GM19328 (cell line): Measurements from ENCODE around the gene F10.
"Not testable (repeated sequence)": the region's sequence is repeated elsewhere in the genome, so short reads cannot be mapped to it uniquely, and the experiment has no call there.

Source experiments
- ATAC-seq: cut with Tn5 transposase; IDR thresholded peaks from one replicate; pipeline ENCODE4 v1.9.1; 2021; ENCODE audit warnings: mild to moderate bottlenecking, moderate library complexity; ENCODE audit not compliant: unreplicated experiment

Gene F10

DNA sequence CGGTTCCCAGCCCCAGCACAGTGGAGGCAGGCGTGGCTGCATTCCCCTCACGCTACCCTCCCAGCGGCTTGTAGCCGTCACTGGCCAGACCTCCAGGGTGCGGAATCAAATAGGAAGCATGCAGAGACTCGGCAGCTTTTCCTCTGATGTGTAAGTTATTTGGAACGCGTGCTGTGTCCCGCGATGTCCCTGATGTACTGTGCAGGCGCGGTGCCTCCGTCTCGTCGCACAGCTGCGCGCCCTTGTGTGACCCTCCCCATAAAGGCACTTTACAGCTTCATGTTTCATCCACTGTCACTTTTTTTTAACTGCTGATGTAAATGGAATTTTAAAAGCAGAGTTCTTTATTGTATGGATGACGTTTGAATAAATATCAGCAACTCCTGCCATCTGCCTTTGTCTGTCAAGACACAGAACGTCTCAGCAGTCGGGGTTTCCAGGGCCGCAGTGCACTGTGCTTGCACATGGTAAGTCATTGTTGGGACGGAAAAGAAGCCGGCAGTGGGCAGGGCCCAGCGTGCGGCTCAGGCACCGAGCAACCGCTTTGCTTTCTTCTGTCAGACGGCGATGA, 24.4 kb upstream of the F10 start:
- no peak for ATAC-seq

DNA sequence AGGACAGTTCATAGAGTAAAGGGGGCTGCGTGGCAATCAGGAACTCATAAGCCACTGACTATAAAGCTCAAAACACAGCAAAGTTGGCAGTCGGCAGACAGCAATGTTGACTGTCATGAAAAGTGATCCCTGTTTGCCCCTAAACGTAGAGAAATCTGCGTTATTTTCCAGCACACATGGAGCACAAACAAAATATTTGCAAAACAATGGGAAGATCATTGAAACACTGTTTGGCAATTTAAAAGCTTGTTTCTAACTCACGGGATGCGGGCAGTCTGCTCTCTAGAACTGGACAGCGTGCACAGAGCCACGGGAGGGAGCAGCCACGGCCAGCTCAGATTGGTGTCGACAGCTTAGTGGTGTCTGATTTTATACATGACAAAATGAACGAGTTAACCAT, 23.5 kb upstream of the F10 start:
- ATAC-seq = no peak

DNA sequence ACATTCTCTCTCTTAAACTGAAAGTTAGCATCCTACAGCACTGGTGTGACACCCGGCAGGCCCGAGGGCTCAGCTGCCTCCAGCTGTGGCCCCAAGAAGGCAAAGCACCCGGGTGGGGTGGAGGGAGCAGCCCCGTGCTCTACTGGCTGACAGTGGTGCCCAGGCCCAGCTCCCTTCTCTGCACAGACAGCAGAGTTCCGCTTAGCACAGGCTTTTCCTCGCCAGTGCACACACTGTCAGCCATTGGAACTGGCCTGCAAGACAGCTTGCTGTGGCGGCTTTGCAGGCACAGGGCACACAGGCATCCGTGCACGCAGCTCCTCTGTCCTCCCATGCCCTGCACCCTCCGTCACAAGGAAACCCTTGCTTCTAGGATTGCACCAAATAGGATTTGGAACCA, 20.3 kb upstream of the F10 start:
- not testable (repeated sequence) for ATAC-seq

DNA sequence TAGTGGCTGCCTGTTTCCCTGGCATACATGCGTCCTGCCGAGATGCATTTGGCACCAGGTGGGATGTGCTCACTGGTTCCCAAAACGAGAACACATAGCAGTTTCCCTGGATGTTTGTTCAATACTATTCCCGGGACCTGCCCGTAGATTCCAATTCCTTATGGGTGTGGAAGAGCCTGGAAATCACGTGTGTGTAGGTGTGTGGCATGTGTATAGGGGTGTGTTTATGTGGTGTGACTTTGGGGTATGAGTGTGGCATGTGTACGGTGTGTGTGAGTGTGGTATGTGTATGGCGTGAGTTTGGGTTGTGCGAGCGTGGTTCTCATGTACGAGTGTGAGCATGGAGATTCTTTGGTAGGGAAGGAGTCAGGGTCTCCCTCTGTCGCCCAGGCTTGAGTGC, 19.9 kb upstream of the F10 start:
- ATAC-seq = no peak

DNA sequence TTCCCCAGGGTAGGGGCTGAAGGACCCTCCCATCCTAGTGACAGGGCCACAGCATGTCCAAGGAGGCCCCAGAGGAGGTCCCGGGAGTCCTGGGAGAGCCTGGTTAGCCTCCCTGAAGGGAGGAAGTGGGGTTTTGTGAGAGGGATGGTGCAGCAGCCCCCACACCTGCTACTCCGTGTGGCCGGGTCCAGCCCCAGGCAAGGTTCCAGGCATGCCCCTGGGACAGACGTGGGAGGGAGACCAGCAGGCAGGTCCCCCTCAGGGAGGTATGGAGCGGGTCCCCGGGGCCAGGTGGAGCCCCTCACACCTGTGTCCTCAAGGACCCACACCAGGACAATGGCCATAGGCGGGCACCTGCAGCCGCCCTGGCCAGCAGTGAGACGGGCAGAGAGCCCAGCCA, 19.0 kb upstream of the F10 start:
- ATAC-seq = no peak

DNA sequence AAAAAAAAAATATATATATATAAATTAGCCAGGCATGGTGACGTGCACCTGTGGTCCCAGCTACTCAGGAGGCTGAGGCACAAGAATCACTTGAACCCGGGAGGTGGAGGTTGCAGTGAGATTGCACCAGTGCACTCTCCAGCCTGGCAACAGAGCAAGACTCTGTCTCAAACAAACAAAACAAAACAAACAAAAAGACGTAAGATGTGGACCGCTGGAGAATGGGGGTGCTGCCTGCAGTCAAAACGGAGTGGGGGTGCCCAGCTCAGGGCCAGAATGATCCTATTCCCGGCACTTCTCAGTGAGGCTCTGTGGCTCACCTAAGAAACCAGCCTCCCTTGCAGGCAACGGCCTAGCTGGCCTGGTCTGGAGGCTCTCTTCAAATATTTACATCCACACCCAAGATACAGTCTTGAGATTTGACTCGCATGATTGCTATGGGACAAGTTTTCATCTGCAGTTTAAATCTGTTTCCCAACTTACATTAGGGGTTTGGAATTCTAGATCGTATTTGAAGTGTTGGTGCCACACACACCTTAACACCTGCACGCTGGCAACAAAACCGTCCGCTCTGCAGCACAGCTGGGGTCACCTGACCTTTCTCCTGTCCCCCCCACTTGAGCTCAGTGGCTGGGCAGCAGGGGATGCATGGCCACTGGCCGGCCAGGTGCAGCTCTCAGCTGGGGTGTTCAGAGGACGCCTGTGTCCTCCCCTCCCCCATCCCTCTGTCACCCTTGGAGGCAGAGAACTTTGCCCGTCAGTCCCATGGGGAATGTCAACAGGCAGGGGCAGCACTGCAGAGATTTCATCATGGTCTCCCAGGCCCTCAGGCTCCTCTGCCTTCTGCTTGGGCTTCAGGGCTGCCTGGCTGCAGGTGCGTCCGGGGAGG, 17.3 kb upstream of the F10 start, which contains the start of gene F7:
TSS of gene F7 (plus strand) at position 760 of the 889 bp plus-strand sequence. CDS start at position 811, 51 bp downstream.
- no peak for ATAC-seq

DNA sequence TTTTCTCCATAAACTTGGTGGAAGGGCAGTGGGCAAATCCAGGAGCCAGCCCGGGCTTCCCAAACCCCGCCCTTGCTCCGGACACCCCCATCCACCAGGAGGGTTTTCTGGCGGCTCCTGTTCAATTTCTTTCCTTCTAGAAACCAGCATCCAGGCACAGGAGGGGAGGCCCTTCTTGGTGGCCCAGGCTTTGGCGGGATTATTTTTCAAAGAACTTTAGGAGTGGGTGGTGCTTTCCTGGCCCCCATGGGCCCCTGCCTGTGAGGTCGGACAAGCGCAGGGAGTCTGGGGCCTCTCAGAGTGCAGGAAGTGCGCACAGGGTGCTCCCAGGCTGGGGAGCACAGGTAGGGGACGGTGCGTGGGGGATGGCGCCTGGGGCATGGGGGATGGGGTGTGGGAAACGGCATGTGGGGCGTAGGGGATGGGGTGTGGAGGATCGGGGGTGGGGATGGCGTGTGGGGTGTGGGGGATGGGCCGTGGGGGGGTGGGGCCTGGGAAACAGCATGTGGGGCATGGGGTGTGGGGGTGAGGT, 16.6 kb upstream of the F10 start:
- ATAC-seq = no peak

DNA sequence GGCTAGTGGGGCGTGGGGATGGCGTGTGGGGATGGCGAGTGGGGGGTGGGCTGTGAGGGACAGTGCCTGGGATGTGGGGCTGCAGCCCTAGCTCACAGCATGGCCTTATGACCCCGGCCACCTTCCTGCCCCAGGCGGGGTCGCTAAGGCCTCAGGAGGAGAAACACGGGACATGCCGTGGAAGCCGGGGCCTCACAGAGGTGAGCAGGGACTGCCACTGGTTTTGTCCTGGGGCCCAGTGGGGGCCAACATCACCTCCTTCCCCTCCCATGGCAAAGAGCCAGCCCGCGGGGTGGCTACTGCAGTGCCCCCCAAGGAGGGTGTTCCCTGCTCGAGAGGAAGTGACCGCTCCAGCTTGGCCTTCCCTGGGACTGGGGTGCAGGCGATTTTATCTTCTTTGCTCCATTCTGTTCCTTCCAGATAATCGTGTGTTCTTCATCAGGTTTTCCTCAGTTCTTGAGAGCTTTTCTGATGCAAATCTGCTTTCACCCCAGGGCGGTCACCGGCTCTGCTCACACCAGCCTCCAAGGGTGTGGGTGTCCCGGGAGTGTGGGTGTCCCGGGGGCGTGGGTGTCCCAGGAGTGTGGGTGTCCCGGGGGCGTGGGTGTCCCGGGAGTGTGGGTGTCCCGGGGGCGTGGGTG, 15.8 kb upstream of the F10 start:
- ATAC-seq = no peak

DNA sequence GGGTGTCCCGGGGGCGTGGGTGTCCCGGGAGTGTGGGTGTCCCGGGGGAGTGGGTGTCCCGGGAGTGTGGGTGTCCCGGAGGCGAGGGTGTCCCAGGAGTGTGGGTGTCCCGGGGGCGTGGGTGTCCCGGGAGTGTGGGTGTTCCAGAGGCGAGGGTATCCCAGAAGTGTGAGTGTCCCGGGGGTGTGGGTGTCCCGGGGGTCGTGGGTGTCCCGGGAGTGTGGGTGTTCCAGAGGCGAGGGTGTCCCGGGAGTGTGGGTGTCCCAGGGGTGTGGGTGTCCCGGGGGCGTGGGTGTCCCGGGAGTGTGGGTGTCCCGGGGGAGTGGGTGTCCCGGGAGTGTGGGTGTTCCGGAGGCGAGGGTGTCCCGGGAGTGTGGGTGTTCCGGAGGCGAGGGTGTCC, 14.1 kb upstream of the F10 start:
- ATAC-seq = not testable (repeated sequence)

DNA sequence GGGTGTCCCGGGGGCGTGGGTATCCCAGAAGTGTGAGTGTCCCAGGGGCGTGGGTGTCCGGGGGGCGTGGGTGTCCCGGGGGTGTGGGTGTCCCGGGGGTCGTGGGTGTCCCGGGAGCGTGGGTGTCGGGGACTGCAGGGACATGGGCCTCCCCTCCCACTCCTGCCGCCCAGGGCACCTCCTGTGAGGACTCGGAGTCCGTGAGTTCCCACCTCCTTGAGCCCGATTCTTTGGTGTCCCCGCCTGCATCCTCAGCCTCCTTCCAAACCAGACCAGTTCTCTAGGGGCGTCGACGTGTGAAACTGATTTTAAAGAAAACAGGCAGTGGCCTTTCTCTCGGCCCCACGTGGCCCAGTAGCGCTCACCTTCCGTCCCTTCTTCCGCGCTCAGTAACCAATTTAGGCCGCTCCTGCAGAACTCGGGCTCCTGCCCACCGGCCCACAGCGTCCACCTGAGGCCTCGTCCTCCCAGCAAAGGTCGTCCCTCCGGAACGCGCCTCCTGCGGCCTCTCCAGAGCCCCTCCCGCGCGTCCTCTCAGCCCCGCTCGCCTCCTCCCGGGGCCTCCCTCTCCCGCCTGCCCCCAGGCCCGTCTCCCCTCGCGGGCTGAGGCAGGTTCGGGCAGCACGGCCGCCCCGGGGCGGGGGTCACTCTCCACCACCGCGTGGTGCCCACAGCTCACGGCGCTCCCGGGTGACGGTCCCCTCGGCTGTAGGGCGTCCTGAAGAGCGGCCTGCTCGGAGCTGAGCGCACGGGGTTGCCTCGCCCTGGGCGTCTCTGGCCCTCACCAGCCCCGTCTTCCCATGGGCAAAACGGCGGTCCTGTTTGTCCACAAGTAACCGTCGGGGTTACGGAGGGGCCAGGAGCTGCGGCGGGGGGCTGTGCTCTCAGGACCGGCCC, 13.2 kb upstream of the F10 start:
- ATAC-seq = no peak

DNA sequence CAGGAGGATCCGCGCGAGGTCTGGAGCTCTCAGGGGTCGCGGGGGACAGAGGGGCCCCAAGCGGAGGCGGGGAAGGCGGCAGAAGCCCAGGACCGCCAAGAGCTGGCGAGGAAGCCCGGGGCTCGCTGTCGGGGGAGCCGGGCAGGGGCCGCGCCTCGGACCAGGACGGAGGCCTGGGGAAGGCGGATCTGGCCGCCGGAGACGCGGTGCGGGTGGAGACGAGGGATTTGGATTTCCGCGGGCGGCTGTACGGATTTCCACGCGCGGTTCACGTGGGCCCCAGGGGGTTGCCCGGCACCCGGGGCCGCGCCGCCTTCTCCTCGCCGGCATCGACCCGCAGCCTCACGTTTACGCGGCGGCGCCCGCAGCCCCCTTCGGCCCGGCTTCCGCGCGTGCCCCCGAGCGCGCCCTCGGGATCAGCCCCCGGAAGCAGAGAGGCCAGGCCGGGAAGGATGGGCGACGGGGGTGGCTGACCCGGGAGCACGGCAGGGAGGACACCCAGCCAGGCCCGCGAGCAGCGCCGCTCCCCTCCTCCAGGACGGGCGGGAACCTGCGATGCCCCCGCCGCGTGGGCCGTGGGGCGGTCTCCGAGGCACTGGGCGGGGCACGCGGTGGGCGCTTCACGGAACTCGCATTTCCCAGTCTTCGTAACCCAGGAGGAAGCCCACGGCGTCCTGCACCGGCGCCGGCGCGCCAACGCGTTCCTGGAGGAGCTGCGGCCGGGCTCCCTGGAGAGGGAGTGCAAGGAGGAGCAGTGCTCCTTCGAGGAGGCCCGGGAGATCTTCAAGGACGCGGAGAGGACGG, 12.3 kb upstream of the F10 start:
- no peak for ATAC-seq

DNA sequence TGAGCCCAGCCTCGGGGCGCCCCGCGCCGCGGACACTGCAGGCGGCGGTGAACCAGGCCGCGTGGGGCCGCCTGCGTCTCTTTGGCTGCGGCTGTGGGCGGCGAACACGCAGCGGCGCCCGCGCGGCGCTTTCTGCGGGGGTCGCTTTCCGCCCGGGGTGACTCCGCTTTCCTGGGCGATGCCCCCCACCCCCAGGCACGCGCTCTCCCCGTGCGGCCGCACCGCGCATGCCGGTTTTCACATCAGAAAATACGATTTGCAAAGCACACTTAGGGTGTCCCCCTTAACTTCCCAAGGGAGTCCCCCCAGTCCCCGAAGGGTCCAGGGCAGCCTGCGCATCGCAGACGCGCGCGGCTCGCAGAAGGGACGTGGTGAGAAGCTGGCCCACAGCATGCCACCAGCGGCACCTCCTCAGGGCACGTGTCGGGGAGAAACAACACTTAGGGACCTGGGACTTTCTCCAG, 11.7 kb upstream of the F10 start:
- ATAC-seq = no peak

DNA sequence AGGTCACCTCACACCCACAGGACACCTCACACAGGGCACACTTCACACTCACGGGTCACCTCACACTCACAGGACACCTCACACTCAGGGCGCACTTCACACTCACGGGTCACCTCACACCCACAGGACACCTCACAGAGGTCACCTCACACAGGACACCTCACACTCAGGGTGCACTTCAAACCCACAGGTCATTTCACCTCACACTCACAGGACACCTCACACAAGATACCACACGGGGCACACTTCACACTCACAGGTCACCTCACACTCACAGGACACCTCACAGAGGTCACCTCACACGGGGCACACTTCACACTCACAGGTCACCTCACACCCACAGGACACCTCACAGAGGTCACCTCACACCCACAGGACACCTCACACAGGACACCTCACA, 10.8 kb upstream of the F10 start:
- not testable (repeated sequence) for ATAC-seq

DNA sequence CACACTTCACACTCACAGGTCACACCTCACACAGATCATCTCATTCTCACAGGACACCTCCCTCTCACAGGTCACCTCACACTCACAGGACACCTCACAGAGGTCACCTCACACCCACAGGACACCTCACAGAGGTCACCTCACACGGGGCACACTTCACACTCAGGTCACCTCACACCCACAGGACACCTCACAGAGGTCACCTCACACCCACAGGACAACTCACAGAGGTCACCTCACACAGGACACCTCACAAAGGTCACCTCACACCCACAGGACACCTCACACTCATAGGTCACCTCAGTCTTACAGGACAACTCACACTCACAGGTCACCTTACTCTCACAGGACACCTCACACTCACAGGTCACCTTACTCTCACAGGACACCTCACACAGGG, 10.1 kb upstream of the F10 start:
- ATAC-seq = not testable (repeated sequence)

DNA sequence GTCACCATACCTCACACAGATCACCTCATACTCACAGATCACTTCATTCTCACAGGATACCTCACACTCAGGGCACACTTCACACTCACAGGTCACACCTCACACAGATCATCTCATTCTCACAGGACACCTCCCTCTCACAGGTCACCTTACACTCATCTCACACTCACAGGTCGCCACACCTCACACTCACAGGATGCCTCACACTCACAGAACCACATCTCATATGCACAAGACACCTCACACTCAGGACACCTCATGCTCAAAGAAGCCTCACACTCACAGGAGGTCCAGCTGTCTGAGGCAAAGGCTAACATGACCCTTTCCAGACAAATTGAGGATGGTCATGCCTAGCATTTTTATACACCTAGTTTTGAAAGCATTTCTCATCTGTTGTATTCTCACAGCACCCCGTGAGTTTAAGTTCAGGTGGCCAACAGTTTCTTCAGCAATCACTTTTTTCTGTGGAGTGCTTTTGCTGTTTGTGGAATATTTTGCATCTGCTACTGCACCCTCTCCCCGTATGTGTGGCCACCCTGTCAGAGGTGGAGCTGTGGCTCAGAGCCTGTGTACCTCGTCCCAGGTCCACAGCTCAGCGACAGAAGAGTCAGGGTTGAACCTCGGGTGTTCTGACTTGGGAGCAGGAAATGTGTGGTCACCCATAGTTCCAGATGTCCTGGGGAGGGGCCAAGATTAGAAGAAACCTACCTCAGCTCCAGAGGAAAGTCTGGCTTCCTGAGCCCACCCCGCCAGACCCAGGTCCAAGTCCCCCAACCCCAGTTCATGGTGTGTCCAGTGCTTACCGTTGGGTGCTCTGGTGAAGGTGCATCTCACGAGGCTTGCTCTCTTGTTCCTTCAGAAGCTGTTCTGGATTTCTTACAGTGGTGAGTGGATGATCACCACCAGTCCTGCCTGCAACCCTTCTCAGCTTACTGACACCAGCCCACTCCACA, 9.4 kb upstream of the F10 start:
- ATAC-seq = no peak

DNA sequence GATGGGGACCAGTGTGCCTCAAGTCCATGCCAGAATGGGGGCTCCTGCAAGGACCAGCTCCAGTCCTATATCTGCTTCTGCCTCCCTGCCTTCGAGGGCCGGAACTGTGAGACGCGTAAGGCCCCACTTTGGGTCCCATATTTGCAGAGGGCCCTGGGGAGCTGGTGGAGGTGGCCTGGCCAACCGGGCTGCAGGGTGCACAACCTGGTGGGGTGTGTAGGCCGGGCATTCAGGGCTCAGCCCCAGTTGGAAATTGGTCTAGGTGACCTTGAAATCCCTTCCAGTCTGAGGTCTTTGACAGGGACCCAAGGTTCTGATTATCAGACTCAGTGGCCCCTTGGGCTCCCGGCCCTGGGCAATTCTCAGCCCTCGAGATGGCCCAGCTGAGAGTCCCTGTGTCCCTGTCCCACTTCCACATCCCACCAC, 8.7 kb upstream of the F10 start:
- ATAC-seq = no peak

DNA sequence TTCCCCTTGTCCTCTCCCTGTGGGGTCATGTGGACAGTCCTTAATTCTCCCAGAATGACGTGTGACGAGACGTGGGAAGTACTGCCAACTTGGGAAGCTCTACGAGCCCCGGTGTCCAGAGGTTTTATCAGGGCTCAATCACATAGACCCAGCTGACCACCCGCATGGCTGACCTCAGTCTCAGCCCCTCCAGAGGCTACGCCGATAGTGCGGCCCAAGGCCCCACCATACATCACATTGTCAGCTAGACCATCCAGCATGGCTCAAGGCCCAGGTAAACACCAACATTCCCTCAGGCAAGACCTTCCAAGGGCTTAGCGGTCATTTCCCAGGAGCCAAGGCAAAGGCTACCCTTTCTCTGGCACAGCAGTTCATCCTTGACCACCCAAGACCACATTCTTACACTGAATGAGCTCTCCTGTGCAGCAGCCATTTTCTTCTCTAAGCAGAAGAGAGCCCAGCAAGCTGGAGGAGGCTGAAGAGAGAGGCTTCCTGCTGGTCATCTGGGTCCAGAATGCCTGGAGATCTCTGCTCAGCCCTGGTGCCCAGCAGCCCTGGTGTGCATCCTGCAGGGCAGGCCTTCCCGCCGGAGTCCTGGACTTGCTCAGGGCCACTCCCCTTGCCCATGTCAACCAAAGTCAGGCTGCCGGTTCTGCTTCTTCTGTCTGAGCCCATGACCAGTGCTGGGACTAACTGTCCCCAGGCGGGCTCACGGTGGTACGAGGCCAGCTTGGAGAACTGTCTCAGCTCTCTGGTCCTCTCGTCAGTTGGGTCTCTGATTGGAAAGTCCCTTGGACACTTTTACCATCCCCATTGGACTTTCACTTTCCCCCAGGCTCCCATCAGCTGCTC, 7.9 kb upstream of the F10 start:
- ATAC-seq = no peak
